Kidney (tissue), 14 donors: ENCODE data around the gene RFTN2. TPM values are rescaled to one million over a fixed set of nuclear protein-coding genes. Genes with fewer than 3 reads are reported as not detected.
A peak's percentile ranks its signal among the peaks of the same experiment; 100 is the strongest.

Source experiments
- DNase-seq, 5 donors: peaks; one replicate each; pipeline ENCODE4 v3.0.0-alpha.2; 2013 to 2020
- FAIRE-seq: peaks from 2 replicates; lab custom pipeline; 2012; peaks lifted over from hg19 to GRCh38; lab: Jason Lieb, UNC
- H3K27ac ChIP-seq, 2 donors: one replicate each; pipeline ENCODE4 v1.7.0; 2013; ENCODE audit warnings: low read depth in 2 of 2, low read length in 2 of 2, inconsistent platforms in 1 of 2
- H3K27me3 ChIP-seq: one replicate; pipeline ENCODE4 v1.7.1; 2013; ENCODE audit warnings: low read length, inconsistent platforms; ENCODE audit not compliant: control insufficient read depth, insufficient read depth
- H3K36me3 ChIP-seq, 3 donors: one replicate each; pipeline versions ENCODE4 v1.7.0 to v1.7.1; 2013; ENCODE audit warnings: low read length in 3 of 3, control low read depth in 1 of 3, inconsistent platforms in 1 of 3; ENCODE audit not compliant: insufficient read depth in 3 of 3, control insufficient read depth in 2 of 3
- H3K4me1 ChIP-seq, 3 donors: one replicate each; pipeline versions ENCODE4 v1.7.0 to v1.7.1; 2013; ENCODE audit warnings: low read length in 3 of 3, inconsistent platforms in 1 of 3, low read depth in 1 of 3; ENCODE audit not compliant: control insufficient read depth in 2 of 3, insufficient read depth in 2 of 3
- H3K4me3 ChIP-seq, 3 donors: one replicate each; pipeline versions ENCODE4 v1.7.0 to v1.8.1; 2013; ENCODE audit warnings: low read length in 3 of 3, control low read depth in 1 of 3, inconsistent platforms in 1 of 3
- H3K9ac ChIP-seq, 3 donors: one replicate each; pipeline versions ENCODE4 v1.7.0 to v1.7.1; 2013; ENCODE audit warnings: low read length in 3 of 3, control low read depth in 1 of 3, inconsistent platforms in 1 of 3
- H3K9me3 ChIP-seq, 3 donors: one replicate each; pipeline versions ENCODE4 v1.7.0 to v1.7.1; 2013; ENCODE audit warnings: low read length in 3 of 3, control low read depth in 1 of 3, inconsistent platforms in 1 of 3; ENCODE audit not compliant: control insufficient read depth in 2 of 3, insufficient read depth in 1 of 3
- CTCF ChIP-seq: IDR thresholded peaks from 3 replicates; pipeline ENCODE4 v1.5.1; 2012; ENCODE audit warnings: mild to moderate bottlenecking, moderate library complexity, borderline replicate concordance; ENCODE audit not compliant: insufficient read depth; ENCODE audit errors: extremely low read depth
- intact Hi-C: fragments of 100-400 bp; cut with DNase I; formaldehyde crosslinking; loops from one replicate; pipeline ENCODE4 v1.11.1; 2022
- polyA plus RNA-seq: library from polyadenylated mRNA; stranded (reverse); fragments of 350-450 nt; fragmentation: Illumina TruSeq; extraction: RNeasy Lipid Tissue Mini Kit (QIAGEN cat#74804); gene quantifications from one replicate; pipeline ENCODE4 v1.2.3, GENCODE V29; 2014; ENCODE audit warnings: low read depth, low replicate concordance; ENCODE audit not compliant: insufficient read depth
- total RNA-seq: library from RNA; stranded (reverse); fragmentation: NEBNext Ultra II Directional; extraction: Animal tissue kit (Norgen Biotek cat#: 25700); gene quantifications from one replicate; pipeline ENCODE4 v1.2.1, GENCODE V29; 2021
- donor health status: control.
- donor health status: control.
- donor health status: control.
- donor health status: control.
- donor health status: control.
- donor health status: DM: yes; HTN: yes; CAD: no.
- donor health status: Normal renal cell carcinoma (clear cell type).

RFTN2 gene
- total and polyA plus RNA-seq, 2 donors from 2014 or later: 1.4 to 4.0 TPM

GRCh38 chr2:197599285-197599965 is 76.0 kb downstream of the RFTN2 start:
- Histone ChIP-seq H3K9ac (no peak overlapping the region), H3K27me3 (no peaks in the 10 kb centered on the region), H3K4me3 (no peak overlapping the region), H3K36me3 (no peaks in the 10 kb centered on the region), H3K9me3 (no peaks in the 10 kb centered on the region), H3K27ac (no peak overlapping the region), H3K4me1 (no peaks in the 10 kb centered on the region)
- intact Hi-C loops: no loop called here
- DNase-seq (no peak), FAIRE-seq (no peak)
- peak; percentile 8 for TF ChIP-seq CTCF

GRCh38 chr2:197598450-197598849 is 76.9 kb downstream of the RFTN2 start:
- FAIRE-seq (no peak), DNase-seq (no peak)
- Histone ChIP-seq H3K9me3 (no peaks in the 10 kb centered on the region), H3K27ac (no peak overlapping the region), H3K36me3 (no peaks in the 10 kb centered on the region), H3K27me3 (no peaks in the 10 kb centered on the region), H3K4me3 (no peak overlapping the region), H3K4me1 (no peaks in the 10 kb centered on the region), H3K9ac (no peak overlapping the region)
- TF ChIP-seq CTCF: no peak
- intact Hi-C loops: no loop called here

GRCh38 chr2:197597166-197597565 is 78.2 kb downstream of the RFTN2 start:
- TF ChIP-seq CTCF: no peak
- intact Hi-C loops: no loop called here
- Histone ChIP-seq H3K4me1 (no peaks in the 10 kb centered on the region), H3K36me3 (no peaks in the 10 kb centered on the region), H3K9me3 (no peaks in the 10 kb centered on the region), H3K27ac (no peak overlapping the region), H3K27me3 (no peaks in the 10 kb centered on the region), H3K9ac (no peak overlapping the region), H3K4me3 (no peak overlapping the region)
- FAIRE-seq (no peak), DNase-seq (no peak)

GRCh38 chr2:197596766-197597165 is 78.6 kb downstream of the RFTN2 start:
- no peak for TF ChIP-seq CTCF

More at GRCh38 chr2:197596766-197597165, 78.6 kb downstream of the RFTN2 start:
- Histone ChIP-seq H3K4me3 (no peak overlapping the region), H3K4me1 (no peaks in the 10 kb centered on the region), H3K36me3 (no peaks in the 10 kb centered on the region), H3K27ac (no peak overlapping the region), H3K27me3 (no peaks in the 10 kb centered on the region), H3K9me3 (no peaks in the 10 kb centered on the region), H3K9ac (no peak overlapping the region)
- DNase-seq (no peak), FAIRE-seq (no peak)
- intact Hi-C loops: no loop called here
